Stimulated activated CD8-positive, alpha-beta memory T cell treated with anti-CD3 and anti-CD28 coated beads, Interleukin-7, amount 100 ng/mL, for 24 hours (primary cell): ENCODE data around the gene ABCG8.

Experiments
- DNase-seq: peaks from one replicate; pipeline ENCODE4 v3.0.0-alpha.2; 2020; ENCODE audit warnings: low read depth

Gene ABCG8

DNA sequence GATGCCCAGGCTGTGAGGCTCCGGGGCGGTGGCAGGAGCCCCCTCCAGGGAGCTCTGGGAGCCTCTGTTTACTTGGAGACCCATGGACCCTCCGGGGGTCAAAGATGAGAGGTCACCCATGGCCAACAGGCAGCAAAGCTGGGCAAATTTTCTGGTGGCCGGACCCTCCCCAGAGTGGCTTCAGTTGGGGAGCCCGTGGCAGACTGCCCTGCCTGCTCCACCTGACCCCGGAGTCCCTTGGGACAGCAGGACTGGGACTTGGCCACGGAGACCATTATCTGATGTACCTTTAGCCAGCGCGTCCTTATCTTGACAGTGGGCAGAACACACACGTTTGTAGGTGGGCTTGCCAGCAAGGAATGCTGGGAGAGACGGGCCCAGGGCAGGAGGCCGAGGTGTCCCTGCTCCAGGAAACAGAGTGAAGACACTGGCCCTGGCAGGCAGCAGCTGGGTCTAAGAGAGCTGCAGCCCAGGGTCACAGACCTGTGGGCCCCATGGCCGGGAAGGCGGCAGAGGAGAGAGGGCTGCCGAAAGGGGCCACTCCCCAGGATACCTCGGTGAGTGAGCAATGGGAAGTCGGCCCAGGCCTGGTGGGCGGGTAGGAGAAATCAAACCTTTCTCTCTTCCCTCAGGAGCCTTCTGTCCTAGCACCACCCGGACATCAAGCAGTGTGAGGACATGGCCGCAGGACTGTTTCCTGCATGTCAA lies at the start of gene ABCG8, which contains the start of gene ABCG5:
TSS of gene ABCG8 (plus strand) at position 412 of the 708 bp plus-strand sequence. CDS start at position 495, 83 bp downstream.
TSS of gene ABCG5 (minus strand) at position 280 of the 708 bp plus-strand sequence. CDS start at position 120, 160 bp downstream.
- no peak for DNase-seq

DNA sequence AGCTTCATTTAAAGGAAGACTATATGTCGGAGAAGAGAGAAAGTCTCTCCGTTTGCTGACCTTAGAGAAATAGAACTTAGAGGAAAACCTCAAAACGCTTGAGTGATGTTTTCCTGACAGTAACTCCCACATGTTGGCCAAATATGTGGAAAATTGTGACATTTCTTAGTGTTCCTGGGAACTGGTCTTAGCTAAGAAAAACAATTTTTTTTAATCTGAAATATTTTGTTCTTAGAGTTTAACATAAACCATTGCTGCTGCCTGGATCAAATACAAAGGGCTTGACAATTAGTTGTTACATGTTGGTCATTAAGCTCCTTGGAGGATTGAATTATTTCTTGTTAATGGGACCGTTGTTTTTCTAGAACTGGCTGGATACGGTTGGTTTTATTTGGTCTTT lies 48.6 kb upstream of the ABCG8 start:
- DNase-seq = no peak

DNA sequence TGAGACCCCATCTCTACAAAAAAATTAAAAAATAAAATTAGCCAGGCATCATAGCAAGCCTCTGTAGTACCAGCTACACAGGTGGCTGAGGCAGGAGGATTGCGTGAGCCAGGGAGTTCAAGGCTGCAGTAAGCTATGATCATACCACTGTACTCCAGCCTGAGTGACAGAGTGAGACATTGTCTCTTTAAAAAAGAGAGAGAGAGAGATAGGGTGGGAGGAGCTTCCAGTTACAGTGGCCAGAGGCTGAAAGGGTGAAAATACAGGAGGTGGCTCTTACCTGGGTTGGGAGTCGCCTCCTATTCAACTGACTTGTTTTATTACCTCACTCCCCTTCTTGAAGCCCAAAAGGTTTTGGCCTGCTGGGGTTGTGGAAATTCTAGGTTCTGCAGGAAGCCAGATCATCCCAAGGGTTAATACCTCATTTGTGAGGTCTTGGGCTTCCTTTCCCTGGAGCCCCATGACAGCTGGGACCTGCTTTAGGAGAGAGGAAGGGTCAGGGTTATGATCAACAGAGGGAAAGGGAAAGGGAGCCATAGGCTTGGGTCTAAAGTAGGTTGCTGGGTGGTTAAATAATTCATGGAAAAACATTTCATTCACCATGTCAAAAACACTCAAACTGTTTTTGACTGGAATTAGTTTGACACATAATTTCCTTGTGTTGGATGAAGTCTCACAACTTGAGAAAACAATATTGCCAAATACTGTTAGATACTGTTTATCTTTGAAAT lies 47.6 kb upstream of the ABCG8 start:
- DNase-seq = no peak

DNA sequence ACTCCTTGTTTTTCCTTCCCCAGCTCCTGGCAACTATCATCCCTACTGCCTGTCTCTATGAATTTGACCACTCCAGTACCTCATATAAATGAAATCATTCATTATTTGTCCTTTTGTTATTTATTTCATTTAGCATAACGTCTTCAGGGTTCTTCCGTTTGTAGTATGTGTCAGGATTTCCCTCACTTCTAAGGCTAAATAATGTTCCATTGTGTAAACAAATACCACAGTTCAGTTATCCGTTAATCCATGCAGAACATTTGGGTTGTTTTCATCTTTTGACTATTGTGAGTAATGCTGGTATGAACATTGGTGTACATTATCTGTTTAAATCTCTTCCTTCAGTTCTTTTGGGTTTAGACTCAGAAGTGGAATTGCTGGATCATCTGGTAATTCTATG lies 46.1 kb upstream of the ABCG8 start:
- DNase-seq = no peak

DNA sequence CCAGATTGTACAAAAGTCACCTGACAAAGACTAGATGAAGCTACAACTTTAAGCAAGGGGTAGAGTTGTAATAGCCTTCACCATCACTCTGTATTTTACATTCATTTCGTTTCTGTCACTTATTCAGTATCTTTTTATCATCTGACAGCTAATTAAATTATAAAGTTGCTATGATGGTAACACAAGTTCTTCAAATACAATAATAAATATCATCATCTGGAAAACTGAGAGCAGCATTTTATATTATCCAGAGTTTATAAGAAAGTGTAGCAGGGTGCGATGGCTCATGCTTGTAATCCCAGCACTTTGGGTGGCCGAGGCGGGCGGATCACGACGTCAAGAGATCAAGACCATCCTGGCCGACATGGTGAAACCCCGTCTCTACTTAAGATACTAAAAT lies 43.8 kb upstream of the ABCG8 start:
- DNase-seq = no peak

DNA sequence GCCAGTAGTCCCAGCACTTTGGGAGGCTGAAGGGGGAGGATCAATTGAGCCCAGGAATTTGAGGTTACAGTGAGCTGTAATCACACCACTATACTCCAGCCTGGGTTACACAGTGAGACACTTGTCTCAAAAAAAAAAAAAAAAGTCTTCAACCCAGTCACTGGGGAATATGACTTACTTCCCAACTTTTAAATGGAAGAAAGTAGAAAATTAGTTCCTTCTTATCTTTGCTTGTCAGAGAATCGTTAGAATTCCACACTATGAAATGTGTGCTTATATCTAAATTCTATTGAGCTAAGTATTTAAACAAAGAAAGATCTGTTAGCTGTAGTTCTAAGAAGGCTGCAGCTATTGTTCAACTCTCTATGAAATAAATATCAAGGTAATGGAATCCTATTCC lies 42.6 kb upstream of the ABCG8 start:
- no peak for DNase-seq

DNA sequence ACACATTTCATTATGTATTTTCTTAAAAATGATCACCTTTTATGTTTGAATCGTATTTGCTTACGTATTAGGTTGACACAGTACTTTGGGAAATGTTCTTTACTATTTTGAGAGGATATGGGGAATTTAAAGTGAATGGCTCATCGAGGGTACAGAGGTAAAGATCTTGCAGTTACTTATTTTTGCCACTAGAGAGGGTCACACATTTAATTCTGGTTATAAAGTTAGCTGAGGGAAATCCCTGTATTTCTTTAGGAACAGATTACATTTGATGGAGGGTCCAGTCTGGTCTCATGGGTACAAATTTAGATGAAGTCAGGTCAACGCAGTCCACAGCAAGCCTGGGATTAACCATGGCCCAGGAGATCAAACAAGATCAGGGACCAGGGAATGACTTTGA lies 40.5 kb upstream of the ABCG8 start:
- no peak for DNase-seq

DNA sequence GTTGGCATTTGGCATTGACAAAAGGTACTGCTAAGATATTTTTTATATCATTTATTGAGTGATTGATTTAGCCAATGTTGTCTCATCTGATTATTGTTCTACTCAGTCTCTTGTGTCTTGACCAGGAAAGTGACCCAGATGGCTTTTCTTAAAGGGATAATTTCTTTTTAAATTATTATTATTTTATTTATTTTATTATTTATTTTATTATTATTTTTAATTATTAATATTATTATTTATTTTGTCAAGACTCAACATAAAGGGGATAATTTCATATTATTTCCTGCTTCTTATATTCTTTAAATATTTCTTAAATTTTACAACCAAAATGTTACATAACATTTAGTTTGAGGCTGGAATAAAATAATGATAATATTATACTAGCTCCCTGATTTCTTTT lies 37.9 kb upstream of the ABCG8 start:
- no peak for DNase-seq

DNA sequence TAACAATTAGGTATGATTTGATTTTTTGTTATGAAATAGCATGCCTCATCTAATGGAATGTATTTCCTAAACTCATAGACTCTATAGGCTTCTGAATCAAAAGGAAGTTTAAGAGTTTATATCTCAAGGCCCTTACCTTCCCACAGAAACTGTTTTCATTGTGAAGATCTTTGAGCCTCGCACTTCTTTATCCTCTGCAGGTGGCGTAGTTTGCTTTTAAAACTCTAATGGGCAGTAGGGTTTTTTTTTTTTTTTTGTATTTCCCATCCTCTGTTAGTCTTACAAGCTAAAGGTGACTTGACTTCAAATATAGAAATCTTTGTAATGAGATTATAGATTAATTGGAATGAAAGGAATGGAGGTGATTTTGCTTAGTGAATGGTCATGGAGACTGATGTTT lies 36.6 kb upstream of the ABCG8 start:
- no peak for DNase-seq

DNA sequence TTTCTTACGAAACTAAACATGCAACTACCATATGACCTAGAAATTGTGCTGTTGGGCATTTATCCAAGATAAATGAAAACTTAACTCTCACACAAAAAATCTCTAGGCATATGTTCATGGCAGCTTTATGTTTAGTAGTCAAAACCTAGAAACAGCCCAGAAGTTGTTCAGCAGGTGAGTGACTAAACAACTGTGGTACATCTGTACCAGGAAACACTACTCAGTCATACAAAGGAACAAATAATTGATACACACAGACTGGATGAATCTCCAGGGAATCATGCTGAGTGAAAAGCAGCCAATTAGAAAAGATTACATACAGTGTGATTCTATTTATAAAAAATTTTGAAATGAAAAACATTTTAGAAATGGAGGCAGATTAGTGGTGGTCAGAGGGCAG lies 35.7 kb upstream of the ABCG8 start:
- no peak for DNase-seq

DNA sequence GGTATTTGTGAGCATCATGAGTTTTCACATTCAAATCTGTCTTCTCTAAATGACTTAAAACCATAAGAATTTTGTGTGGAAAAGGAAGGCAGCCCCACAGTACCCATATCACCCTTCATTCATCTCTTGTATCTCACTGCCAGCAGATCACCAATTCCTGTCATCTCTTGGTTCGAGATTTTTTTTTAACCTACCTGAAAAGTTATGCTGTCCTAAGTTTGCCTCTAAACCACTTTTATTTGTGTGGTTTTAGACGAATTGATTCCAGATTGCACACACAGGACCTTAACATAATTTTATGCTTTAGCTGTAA lies 32.1 kb upstream of the ABCG8 start:
- no peak for DNase-seq

DNA sequence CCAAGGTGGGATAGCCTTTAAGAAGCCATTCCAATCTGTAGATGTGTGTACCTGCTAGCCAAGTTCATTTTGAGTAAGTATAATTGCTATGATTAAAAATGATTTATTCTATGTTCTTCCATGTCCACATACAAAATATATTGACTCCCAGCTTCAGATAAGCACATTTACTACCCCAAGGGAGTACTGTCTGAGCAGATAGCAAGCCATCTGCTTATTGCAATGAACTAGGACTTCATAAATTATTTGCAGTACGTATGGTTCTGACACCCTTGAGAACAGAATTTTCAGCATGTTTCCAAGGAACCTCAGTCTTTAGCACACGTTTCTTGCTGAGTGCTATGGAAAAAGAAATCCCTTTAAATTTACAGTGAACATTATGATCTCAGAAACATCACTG lies 28.3 kb upstream of the ABCG8 start:
- no peak for DNase-seq

DNA sequence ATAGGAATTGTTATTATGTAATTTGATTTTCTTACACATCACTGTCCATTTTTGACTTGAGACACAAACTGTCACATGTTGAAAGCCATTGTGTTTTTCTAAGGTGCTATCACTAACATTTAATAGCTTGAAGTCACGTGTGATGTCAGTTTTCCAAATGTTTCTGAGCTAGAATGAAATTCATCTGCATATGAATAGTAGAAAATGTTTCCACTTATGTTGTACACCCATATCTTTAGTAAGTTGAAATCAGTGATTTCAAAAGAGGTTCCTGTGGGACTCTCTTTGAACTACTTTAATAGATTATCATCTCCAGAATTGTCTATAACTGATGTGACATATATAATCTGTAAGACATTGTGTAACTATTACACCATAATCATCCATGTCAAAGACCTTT lies 27.9 kb upstream of the ABCG8 start:
- no peak for DNase-seq

DNA sequence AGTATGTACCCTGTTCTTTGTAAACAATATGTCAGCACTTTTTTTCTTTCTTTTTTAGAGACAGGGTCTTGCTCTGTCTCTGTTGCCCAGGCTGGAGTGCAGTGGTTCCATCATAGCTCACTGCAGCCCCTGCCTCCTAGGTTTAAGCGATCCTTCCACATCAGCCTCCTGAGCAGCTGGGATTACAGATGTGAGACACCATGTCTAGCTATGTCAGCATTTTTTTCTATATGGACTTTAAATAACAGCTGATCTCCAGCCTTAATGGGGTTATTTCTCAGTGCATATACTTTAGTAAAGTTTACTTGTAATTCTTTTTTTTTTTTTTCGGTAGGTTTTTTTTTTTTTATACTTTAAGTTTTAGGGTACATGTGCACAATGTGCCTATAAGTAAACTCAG lies 26.8 kb upstream of the ABCG8 start:
- DNase-seq = no peak

DNA sequence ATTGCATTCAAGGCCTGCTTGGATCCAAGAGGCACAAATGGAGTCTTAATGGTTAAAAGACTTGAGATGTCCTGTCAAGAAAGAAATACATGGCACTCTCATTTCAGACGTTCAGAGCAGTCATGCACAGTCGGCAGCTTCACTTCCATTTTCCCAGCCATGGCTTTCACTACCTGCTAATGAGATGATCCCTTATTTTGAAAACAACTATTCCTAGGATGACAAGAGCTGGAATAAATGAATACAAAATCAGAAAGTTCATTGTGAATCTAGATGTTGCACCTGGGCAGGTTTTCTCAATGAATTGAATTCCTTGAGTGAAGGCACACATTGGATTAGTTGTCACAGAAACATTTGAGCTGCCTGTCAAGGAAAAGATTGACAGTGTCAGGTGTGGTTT lies 25.8 kb upstream of the ABCG8 start:
- DNase-seq = no peak

DNA sequence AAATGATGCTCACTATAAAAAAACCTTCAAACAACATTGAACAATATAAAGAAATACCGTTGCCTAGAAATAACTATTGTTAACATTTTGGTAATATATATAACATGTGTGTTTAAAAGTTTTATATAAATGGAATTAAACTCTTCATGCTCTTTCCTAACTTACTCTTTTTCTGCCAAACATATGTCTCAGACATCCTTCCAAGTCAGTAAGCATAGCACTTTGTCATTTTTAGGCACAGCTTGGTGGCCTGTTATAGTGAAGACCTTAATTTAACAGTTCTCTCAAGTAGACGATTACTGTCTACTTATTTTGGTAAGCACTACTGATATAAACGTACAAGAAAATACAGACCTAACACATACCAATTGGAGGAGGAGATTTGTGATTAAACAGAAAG lies 24.1 kb upstream of the ABCG8 start:
- DNase-seq = no peak

DNA sequence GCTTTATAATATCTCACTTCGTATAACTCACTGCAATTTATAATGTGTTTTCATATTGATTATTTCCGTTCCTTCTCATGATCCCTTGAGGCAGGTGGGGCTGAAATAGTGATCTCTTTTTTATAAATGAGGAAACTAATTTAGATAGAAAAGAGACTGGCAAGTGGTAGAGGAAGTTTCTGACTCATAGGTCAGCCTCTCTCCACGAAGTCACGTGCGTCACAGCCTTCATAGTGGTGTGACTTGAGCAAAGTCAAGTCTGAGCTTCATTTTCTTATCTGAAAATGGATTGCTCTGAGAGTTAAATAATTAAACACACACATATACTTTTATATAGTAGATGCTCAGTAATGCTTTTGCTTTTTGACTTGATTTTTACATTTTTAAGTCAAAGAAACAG lies 20.0 kb upstream of the ABCG8 start:
- DNase-seq = no peak

DNA sequence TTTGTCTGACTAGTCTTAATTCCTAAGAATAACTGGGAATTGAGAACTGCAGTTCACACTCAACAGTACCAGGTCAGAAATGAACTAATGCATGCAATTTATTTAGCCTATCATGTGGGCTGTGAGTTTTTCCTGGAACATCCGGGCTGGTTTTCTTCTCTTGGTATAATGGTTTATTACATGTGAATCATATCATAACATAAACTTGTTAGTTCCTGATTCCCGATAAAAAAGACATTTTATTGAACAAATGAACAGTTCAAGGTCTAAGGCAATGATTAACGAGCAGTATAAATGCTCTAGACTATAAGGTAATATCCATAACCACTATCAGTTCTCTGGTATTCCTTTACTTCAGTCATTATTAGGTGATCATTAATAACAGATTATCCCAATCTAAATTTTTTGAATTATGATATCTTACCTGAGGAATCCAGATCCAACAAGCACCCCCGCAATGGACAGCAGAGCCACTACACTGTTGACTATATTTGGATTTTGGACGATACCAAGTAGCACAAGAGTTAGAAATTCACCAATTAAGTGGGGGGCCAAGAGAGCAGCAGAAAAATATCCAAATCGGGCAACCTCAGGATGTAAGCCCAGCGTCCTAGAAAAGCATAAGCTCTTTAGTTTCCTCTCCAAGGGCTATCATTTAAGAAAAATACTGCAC lies 19.1 kb upstream of the ABCG8 start:
- no peak for DNase-seq

DNA sequence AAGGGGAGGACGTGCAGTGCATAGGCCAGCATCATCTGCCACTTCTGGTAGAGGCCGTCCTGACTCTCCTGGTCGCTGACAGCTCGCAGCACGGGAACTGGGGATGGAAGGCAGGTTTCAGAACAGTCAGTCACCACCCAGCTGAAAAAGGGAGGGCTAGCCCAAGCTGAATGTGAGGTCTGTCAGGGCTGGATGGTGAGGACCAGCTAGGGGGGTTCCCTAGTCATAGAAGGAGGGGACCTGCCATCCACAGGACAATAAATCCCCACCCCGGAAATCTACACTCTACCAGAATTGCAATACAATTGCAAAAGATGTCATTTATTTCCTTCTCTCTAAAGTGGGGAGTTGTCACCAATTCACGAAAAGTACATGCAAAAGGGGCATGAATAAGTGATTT lies 15.9 kb upstream of the ABCG8 start:
- DNase-seq = no peak

DNA sequence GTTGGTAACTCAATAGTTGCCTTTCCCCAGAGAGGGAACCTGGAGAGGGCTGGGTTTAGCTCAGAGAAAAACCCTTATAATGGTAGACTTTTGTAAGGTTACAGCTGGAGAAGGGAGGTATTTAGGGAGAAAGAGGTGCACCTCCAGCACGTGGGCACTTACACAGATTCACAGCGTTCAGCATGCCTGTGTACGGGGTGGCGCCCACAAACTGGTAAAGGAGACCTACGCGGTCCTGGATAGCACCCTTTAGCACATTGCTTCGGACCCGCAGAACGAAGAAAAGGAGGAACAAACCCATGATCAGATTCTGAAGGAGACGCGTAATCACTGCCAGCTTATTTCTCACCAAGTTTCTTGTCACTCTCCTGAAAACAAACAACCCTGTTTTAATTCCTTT lies 15.0 kb upstream of the ABCG8 start:
- DNase-seq = no peak

DNA sequence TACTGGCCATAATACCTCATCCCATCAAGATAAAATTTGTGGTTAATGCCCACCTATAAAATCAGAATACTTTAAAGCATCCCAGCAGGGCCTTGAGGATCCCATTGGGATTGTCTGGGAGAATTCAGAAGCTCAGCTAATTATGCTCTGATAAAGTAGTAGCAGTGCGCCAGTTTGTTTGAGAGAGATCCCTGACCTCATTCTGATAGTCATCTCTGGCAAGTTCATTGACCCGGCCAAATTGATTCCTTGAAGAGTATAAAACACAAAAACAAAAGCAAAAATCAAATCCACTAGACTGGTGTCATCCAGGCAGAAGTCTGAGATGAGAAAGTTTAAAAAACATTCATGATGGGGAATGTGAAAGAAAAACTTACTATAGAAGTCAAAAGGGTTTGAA lies 14.3 kb upstream of the ABCG8 start:
- DNase-seq = no peak

DNA sequence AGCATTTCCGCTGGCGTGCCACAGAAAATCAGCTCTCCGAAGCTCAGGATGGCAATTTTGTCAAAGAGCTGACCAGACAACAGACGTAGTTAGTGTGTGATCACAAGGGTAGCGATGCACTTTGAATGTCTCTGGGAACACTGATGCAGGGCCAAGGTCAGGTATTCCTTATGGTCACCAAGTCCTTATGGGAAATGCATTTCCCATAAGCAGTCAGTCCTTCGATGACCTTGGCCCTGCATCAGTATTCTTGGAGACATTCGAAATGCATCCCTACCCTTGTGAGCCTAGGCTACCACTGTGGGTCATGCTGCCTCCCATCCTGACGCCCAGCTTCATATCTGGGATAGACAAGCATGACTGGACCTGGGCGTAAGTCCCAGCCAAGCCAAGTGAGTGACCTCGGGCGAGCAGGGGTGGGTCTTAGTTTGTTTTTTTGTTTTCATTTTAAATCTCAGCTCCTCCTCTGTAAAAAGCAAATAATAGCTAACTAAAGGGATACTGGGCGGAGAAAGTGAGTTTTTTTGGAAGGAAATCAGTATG lies 13.7 kb upstream of the ABCG8 start:
- no peak for DNase-seq

DNA sequence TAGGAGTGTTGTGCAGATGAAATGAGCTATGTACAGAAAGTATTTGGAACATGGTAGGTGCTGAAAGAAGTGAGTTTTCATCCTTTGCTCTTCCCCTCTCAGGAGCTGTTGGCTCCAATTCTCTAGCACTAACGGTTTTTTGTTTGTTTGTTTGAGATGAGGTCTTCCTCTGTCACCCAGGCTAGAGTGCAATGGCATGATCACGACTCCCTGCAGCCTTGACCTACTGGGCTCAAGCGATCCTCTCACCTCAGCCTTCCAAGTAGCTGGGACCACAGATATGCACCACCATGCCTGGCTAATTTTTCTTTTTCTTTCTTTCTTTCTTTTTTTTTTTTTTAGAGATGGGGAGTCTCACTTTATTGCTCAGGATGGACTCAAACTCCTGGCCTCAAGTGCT lies 12.9 kb upstream of the ABCG8 start:
- DNase-seq = no peak
